ENCODE measurements around the gene RPLP1. TPM values are rescaled to one million over a fixed set of nuclear protein-coding genes. Genes with fewer than 3 reads are reported as not detected.
A peak's percentile ranks its signal among the peaks of the same experiment; 100 is the strongest.

The RPLP1 gene
- total RNA-seq, 1 donor from 2014 or later = 1,296 TPM

DNA sequence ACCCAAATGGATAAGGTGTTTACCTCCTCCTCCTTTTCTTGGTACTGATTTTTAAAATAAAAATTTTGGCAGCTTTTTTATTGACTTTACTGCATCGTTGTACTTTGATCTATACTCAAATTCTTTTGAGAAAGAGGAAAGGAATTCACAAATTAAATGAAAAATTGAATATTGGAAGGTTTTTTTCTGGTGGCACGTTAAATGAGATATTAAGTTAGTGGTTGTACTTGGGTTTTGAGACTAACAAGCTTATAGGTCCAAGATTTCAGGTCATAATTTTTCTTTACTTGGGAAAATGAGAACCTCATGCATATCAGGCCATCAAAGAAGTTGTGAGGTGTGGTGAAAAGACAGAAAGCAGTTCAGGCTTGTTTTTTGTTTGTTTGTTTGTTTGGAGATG is 14.1 kb downstream of the RPLP1 start:
- peaks cover 31% of the 10 kb centered on the region for H3K4me1 Mint-ChIP-seq
- H3K27me3 Mint-ChIP-seq (ENCODE audit: low read depth) = no peaks in the 10 kb centered on the region
- H3K9me3 Mint-ChIP-seq = no peaks in the 10 kb centered on the region
- no peak overlapping the region for H3K4me3 Mint-ChIP-seq
- DNase-seq (ENCODE audit: low spot score in 2 of 2, unreplicated experiment in 2 of 2) = no peak
- no peaks in the 10 kb centered on the region for H3K36me3 Mint-ChIP-seq
- no peak for TF ChIP-seq CTCF (IDR thresholded peaks at IDR 0.05; ENCODE audit: unreplicated experiment)
- H3K27ac Mint-ChIP-seq = peak overlapping the region; percentile 16

DNA sequence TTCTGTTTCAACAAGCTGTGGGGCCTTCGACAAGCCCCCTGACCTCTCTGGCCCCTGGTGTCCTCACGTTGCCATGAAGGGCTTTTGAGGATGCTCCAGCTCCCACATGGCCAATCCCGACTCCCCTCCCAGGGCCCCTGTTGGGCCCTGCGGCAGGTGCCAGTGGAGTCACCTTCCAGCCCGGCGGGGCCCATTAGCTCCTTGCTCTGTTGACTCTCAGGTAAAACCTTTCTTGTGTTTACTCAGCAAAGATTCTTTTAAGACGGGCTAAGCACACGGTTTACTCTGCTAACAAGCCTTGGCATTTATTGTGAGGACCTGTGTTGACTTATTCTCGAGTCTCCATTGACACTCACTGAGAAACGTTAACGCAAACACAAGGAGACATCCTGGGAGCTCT is 15.0 kb downstream of the RPLP1 start:
- H3K27me3 Mint-ChIP-seq (ENCODE audit: low read depth) = no peaks in the 10 kb centered on the region
- DNase-seq (ENCODE audit: low spot score in 2 of 2, unreplicated experiment in 2 of 2) = no peak
- no peaks in the 10 kb centered on the region for H3K9me3 Mint-ChIP-seq
- no peak overlapping the region for H3K27ac Mint-ChIP-seq
- H3K4me3 Mint-ChIP-seq = no peak overlapping the region
- TF ChIP-seq CTCF (IDR thresholded peaks at IDR 0.05; ENCODE audit: unreplicated experiment) = no peak
- H3K36me3 Mint-ChIP-seq = no peaks in the 10 kb centered on the region
- peaks cover 29% of the 10 kb centered on the region for H3K4me1 Mint-ChIP-seq

DNA sequence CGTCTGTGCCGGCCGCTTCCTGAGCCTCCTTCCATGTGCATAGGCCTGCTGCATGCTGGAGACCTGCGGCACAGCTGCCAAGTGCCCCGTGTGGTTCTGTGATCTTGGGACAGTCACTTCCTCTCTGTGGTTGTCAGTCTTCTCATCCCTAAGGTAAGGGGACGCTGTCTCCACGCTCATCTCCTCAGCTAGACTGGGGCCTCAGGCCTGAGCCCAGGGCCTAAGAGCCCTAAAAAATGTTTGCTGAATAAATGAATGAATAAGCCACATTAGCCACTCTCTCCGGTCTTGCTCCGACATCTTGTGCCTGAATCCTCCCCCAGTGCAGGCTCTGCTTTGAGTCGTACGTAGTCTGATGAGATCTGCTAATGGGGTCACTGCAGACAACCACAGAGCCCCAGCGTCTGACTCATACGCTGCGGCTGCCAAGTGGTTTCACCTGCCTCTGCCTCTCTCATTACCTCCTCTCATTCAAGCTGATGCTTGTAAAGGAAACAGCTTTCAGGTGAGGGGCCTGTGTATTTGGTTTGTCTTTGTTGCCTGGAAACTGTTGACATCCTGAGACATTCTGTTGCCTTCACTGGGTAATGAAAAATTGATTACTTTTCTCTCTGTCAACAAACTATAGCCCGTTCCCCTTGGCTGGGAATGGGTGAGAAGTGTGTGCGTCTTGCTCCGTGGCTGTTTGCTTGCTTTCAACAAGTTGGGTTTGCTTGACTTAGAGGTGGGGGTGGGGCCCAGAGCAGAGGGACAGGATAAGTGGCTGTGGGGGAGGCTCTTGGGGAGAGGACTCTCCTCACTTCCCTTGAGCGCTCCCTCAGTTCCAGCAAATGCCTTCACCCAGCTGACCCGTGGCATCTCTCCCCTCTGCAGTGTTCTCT is 15.9 kb downstream of the RPLP1 start:
- Mint-ChIP-seq H3K27me3 (ENCODE audit: low read depth) (no peaks in the 10 kb centered on the region), H3K9me3 (no peaks in the 10 kb centered on the region), H3K27ac (peak overlapping the region; percentile 95), H3K36me3 (no peaks in the 10 kb centered on the region), H3K4me1 (peaks cover 23% of the 10 kb centered on the region), H3K4me3 (no peak overlapping the region)
- peak in 1 of 2 experiments; percentile 37 for DNase-seq (ENCODE audit: low spot score in 2 of 2, unreplicated experiment in 2 of 2)
- no peak for TF ChIP-seq CTCF (IDR thresholded peaks at IDR 0.05; ENCODE audit: unreplicated experiment)

- Mint-ChIP-seq H3K9me3 (no peaks in the 10 kb centered on the region), H3K27me3 (ENCODE audit: low read depth) (no peaks in the 10 kb centered on the region), H3K4me3 (no peak overlapping the region), H3K4me1 (peaks cover 20% of the 10 kb centered on the region), H3K27ac (peak overlapping the region; percentile 95), H3K36me3 (no peaks in the 10 kb centered on the region)
- TF ChIP-seq CTCF (IDR thresholded peaks at IDR 0.05; ENCODE audit: unreplicated experiment) = no peak
- peak in 1 of 2 experiments; percentile 34 for DNase-seq (ENCODE audit: low spot score in 2 of 2, unreplicated experiment in 2 of 2)
Measured at GRCh38 chr15:69469467-69470201, 17.0 kb downstream of the RPLP1 start.

DNA sequence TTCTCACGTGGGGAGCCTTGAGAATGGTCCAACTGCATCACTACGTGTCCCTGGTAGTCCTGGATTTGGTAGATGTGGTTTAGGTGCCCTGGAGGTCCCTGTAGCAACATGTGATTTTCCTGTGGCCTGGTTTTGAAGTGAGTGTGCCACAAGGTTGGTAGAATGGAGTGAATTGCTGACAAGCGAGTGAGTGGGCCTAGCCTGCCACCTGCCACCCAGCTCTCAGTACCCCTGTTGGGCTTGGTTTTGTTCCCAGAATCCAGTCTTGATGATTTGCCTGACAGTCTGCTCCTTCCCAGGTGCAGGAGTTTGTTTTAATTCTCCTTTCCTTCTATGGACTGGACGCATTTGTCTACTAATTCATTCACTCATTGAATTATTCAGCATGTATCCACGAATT is 19.4 kb downstream of the RPLP1 start:
- Mint-ChIP-seq H3K27ac (no peak overlapping the region), H3K27me3 (ENCODE audit: low read depth) (no peaks in the 10 kb centered on the region), H3K36me3 (no peaks in the 10 kb centered on the region), H3K4me3 (no peak overlapping the region), H3K4me1 (peaks cover 20% of the 10 kb centered on the region), H3K9me3 (no peaks in the 10 kb centered on the region)
- DNase-seq (ENCODE audit: low spot score in 2 of 2, unreplicated experiment in 2 of 2) = no peak
- no peak for TF ChIP-seq CTCF (IDR thresholded peaks at IDR 0.05; ENCODE audit: unreplicated experiment)
